ENCODE results near the gene SLC8A2. TPM values are rescaled to one million over a fixed set of nuclear protein-coding genes. Genes with fewer than 3 reads are reported as not detected.

Gene SLC8A2
- total and polyA plus RNA-seq, 2 of the 8 experiments (the other 6 are each of a cell fraction or from before 2014, with no cell fraction given) = 7.3 to 12.4 TPM

DNA sequence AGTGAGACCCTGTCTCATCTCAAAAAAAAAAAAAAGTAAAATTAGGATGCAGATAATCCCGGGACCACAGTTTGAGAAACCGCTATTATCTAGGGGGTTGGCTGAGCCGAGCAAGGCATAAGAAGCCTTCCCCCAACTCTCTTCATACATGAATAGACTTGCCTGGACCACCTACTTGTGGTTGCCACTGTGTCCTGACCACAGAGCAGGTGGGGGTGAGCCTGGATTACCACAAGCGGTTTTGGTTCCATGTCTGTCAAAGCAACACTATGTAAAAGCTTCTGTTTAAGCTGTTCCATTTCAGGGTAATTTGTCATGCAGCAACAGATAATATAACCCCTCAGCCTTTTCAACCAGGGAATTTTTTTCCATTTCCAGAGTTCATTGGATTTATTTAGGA, 46.4 kb upstream of the SLC8A2 start (continued):
- TF ChIP-seq RAD21 (IDR thresholded peaks at IDR 0.05 in 1 of 2, conservative IDR thresholded peaks at IDR 0.05 in 1 of 2; ENCODE audit: low read depth in 2 of 2, low read length in 2 of 2) (no peak), SIX5 (IDR thresholded peaks at IDR 0.05; ENCODE audit: low read depth, low read length) (no peak), CTBP2 (IDR thresholded peaks at IDR 0.05; ENCODE audit: borderline replicate concordance, insufficient read depth, insufficient read length, low read length) (no peak), TAF1 (IDR thresholded peaks at IDR 0.05; ENCODE audit: low read depth, low read length) (no peak), RXRA (IDR thresholded peaks at IDR 0.05; ENCODE audit: insufficient read depth, low read depth, low read length) (no peak)
